ENCODE results near the gene NRL. TPM values are rescaled to one million over a fixed set of nuclear protein-coding genes. Genes with fewer than 3 reads are reported as not detected.
"Not testable (repeated sequence)": the region's sequence is repeated elsewhere in the genome, so short reads cannot be mapped to it uniquely, and the experiment has no call there.

The NRL gene
- total RNA-seq, 1 donor from 2014 or later: 1.6 TPM

- no peak for DNase-seq (ENCODE audit: low spot score)
Measured at GRCh38 chr14:24127673-24128072, 12.9 kb upstream of the NRL start.

- DNase-seq (ENCODE audit: low spot score): no peak
Measured at GRCh38 chr14:24126939-24127338, 12.2 kb upstream of the NRL start.

- DNase-seq (ENCODE audit: low spot score): no peak
Measured at GRCh38 chr14:24123424-24124417, 9.0 kb upstream of the NRL start.

GRCh38 chr14:24122898-24123297 is 8.1 kb upstream of the NRL start:
- DNase-seq (ENCODE audit: low spot score): no peak

GRCh38 chr14:24122416-24122815 is 7.7 kb upstream of the NRL start:
- DNase-seq (ENCODE audit: low spot score): no peak

- no peak for DNase-seq (ENCODE audit: low spot score)
Measured at GRCh38 chr14:24121210-24121609, 6.5 kb upstream of the NRL start.

GRCh38 chr14:24119691-24120090 is 4.9 kb upstream of the NRL start:
- DNase-seq (ENCODE audit: low spot score): no peak

GRCh38 chr14:24117179-24117578 is 2.4 kb upstream of the NRL start:
- no peak for DNase-seq (ENCODE audit: low spot score)

- no peak for DNase-seq (ENCODE audit: low spot score)
Measured at GRCh38 chr14:24116128-24116814, 1.5 kb upstream of the NRL start.

GRCh38 chr14:24115422-24116127 is 826 bp upstream of the NRL start:
- DNase-seq (ENCODE audit: low spot score): no peak

GRCh38 chr14:24113801-24114531 is 783 bp downstream of the NRL start:
- peak; percentile 95 for DNase-seq (ENCODE audit: low spot score)

GRCh38 chr14:24113379-24113800 is 1.4 kb downstream of the NRL start:
- no peak for DNase-seq (ENCODE audit: low spot score)

- DNase-seq (ENCODE audit: low spot score): no peak
Measured at GRCh38 chr14:24110523-24110922, 4.2 kb downstream of the NRL start.

- DNase-seq (ENCODE audit: low spot score): no peak
Measured at GRCh38 chr14:24110060-24110459, 4.7 kb downstream of the NRL start.

GRCh38 chr14:24108336-24108874 is 6.3 kb downstream of the NRL start:
- no peak for DNase-seq (ENCODE audit: low spot score)

GRCh38 chr14:24106672-24107271 is 8.0 kb downstream of the NRL start:
- no peak for DNase-seq (ENCODE audit: low spot score)

- DNase-seq (ENCODE audit: low spot score): not testable (repeated sequence)
Measured at GRCh38 chr14:24105609-24106239, 9.0 kb downstream of the NRL start.

- no peak for DNase-seq (ENCODE audit: low spot score)
Measured at GRCh38 chr14:24103451-24103850, 11.3 kb downstream of the NRL start.

- DNase-seq (ENCODE audit: low spot score): no peak
Measured at GRCh38 chr14:24102357-24103048, 12.2 kb downstream of the NRL start.

Data from mesenteric fat pad (tissue), 1 donor.